ENCODE data around the gene CASQ2.
"Not testable (repeated sequence)": the region's sequence is repeated elsewhere in the genome, so short reads cannot be mapped to it uniquely, and the experiment has no call there.

The CASQ2 gene

DNA sequence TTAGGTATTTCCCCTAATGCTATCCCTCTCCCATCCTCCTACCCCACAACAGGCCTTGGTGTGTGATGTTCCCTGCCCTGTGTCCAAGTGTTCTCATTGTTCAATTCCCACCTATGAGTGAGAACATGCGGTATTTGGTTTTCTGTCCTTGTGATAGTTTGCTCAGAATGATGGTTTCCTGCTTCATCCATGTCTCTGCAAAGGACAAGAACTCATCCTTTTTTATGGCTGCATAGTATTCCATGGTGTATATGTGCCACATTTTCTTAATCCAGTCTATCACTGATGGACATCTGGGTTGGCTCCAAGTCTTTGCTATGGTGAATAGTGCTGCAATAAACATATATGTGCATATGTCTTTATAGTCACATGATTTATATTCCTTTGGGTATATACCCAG, 10.6 kb upstream of the CASQ2 start:
- not testable (repeated sequence) for DNase-seq

DNA sequence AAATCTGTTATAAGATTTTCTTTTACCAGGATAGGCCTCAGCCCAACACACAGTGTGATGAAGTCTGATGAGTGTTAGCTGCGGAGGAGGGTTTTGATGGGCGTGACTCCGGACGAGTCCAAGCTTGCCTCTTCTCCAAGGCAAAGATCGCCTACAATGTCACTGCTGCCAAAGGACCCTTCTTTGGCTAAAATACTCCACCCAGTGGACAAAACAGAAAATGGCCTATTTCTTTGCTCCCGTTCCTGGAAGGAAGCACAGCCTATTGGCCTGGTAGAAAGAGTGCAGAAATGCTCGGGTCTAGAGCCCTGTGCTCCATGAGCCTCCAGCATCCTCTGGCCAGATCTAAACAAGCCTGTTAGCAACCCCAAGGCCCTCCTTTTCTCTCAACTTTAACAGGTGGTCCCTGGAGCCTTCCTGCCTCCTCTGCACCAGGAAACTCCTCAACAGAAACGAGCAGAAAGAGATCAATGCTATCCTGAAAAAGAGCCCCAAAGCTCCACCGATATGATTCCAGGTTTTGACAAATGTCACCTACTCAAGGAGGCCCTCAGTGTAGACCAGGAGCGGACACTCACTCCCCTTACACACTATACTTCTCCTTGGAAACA, 3.4 kb upstream of the CASQ2 start:
- peak; percentile 70 for DNase-seq

DNA sequence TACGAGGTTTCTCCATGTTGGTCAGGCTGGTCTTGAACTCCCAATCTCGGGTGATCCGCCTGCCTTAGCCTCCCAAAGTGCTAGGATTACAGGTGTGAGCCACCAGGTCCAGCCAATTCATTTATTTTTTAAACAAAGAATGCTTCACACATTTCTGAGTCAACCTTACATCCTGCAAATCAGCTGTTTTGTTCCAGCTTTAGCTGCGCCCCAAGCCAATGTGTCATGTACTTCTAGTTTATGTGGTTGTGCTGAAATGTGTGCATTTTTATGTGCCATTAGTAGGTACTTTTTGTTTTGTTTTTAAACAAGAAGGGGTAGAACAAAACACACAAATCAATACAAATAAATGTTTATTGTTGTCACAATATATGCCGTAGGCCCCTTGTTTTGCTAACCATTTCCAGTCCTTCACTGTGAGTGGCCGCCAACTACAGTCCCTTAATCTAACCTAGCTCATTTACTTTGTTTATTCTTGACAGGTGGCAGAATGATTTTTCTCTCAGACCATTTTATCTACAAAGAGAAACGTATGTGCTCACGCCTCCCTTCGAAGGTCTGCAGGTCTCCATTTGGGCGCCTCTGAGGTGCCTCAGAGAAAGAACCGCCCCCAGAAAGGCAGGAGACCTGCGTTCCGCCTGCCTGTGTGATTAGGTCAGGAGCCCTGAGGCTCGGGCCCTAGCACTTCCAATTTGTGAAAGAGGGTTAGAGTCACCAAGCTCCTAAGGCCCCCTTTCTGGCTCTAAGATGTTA, 2.8 kb upstream of the CASQ2 start:
- no peak for DNase-seq

DNA sequence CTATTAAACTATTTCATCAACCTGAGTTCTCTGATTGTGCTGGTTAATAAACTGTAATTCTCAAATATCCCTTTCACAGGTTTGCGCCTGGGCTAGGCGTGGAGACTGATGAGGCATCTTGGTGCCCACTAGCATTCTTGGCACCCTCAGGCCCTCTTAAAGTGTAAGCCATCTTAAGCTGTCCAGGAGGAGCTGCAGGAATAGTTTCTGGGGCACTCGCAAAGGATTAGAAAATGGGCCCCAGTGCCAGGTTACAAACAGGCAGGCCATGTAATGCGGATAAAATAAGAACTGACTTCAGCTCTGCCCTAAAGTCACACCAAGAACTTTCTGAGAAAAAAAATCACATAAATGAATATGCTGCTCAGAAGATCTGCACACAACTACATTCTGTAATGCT, 1.1 kb downstream of the CASQ2 start:
- DNase-seq = no peak

DNA sequence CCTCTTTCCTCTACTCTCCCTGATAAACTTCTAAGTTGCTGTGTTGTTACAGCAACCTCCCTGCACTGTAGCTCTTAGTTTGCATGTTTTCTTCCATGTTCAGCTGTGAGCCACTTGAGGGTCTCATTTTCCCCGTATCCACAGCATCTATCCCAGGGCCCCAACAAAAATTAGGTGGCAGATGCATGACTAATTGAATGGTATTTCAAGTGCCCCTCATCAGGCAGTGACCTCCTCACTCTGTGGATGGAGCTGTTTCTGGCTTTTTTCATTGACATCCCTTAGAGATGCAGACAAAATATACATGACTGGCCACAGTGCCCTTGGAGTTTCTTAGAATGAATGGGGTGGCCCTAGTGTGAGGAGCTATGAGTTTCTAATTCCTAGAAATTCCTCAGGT, 3.4 kb downstream of the CASQ2 start:
- peak; percentile 78 for DNase-seq

DNA sequence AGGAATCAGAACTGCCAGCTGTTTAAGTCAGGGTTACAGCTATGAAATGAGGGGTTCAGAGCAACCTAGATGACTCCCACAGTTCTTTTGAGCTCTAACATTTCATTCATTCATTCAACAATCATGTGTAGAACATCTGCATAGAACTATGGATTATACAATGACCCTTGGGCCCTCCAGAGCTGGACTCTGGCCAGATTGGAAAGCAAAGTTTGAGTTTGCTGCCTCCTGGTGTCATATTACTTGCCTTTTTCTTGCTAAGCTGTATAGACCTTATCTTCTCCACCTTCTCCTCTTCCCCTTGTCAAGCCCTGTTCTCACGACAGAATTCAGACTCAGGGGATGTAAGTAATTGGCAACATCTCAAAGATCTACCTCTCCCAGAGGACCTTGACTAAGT, 4.0 kb downstream of the CASQ2 start:
- no peak for DNase-seq

DNA sequence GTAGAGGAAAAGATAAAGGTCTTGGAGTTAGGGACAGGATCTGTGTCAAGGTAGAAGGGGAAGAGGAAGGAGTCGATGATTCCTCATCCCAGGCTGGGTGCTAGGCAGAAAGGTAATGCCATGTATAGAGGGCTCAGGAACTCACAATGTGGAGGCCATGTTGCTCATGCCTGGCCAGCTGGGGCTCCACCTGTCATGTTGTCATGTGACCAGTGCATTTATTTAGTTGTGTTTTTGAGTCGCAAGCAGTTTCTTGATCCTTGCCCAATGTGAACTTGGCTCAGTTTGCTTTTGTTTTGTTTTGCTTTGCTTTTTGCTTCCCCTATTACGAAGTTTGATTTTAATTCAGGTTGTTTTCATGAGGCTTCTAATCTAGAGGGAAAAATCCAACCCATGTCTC, 5.7 kb downstream of the CASQ2 start:
- no peak for DNase-seq

DNA sequence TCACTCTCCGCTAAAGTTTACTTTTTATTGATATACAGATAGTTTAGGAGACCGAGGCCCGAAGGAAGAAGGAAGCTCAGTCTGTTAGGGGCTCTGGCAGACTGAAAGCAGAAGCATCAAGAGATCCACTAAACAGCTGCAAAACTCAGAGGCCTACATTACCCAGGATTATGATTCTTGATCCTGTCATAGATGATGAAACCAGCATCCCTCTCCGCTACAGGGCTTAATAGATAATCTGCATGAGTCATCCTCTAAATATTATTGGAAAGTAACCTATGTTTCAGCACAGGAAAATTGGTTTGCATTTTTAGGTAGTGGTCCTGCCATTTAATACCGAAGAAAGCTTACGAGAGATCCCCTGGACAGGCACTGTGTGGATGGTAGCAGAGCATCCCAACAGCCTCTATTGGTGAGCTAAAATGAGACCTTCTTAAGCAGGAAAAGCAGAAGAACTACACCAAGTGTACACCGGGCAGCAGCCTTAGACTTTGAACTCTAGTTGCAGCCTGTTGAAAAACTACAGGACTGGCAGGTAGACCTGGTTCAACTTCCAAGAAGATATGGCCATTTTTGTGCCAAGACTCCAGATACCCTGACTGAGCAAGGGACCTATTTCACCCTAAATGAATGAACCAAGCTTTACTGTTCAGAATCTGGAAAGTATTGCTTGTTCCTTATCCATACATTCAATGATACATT, 6.8 kb downstream of the CASQ2 start:
- DNase-seq = no peak

DNA sequence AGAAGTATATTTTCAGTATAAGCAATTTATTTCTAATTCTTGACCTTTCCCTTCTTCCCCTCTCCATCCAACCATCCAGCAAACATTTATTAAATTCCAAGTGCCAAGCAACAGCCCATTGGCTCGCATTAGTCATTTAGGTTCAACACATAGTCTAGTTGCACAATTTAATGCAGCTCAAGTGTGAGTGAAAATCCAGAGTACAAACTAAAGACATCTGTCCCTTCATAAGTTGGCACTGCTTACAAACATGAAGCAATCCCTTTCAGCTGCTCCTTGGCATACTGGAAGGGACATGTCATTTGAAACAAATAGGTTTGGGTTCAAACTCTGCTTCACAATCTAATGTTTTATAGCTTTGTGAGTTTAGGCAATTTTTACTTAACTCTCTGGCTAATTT, 10.7 kb downstream of the CASQ2 start:
- no peak for DNase-seq

DNA sequence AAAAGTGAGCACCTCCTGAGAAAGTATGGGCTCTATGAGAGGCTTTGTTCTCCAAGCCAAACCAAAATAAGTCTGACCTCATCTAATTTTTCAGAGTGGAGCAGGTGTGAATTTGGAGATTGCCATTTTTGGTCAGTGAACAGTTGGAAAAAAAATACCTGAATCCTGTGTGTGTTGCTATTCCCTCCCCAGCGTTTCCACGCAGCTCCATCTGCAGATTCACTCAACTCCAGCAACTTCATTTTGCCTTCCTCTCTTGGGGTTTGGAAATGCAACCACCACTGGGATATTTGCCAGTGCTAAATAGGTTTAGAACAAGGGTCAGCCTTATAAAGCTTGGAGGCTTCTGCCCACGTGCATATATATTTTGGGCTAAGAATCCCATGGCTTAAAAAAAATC, 11.2 kb downstream of the CASQ2 start:
- DNase-seq = no peak

DNA sequence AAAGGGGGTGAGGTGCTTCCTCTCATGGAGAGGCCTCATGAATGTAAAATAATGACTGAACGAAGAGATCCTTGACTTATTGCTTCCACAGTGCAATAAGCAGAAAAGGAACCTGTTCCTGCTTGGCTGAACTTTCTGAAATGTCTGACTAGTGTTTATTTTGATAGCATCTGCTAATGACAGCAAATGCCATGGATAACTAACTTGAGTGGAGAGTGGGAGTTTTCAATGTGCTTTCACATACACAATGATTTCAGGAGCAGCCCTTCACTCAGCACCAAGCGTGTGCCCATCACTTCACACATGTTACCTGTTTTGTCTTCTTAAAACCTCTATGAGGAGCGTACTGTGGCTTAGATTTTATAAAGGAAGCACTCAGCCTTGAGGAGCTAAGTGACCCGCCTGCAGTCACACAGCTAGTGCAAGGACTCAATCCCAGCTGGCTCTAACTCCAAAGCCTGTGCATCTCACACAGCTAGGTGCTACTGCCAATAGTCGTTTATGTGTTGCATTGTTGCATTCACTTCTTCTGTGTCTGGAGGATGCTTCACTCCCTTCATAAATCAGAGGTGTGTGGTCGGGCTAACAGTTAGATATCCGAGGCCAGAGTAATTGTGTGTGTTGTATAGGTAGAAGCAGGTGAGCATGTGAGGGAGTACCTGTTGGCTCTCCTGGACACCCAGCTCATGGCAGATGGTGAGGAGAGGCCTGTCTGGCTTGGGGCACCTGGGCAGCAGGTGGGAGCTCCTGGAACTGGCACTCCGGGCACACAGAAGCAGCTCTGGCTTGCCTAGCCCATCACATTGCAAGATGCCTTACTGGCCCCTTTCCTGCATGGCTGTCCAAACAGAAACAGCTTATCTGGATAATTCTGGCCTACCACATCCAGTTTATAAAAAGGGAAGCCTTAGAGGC, 12.8 kb downstream of the CASQ2 start:
- no peak for DNase-seq

DNA sequence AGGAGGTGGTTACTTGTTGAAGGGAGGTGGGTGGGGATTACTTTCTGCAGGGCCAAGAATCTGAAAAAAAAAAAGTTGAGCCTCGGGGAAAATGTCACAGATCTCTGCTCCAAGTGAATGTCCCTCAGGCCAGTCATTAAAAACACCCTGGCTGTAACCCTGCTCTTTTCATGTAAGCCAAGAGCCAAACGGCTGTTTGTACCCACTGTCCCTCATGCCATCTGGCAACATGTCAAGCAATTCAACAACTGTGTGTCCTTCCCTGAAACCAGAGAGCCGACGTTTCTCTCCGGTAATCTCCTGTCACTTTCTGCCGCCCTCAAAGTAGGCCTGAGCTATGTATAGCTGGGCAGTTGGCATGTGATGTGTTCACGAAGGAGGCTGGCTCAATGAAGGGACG, 14.7 kb downstream of the CASQ2 start:
- peak; percentile 18 for DNase-seq

DNA sequence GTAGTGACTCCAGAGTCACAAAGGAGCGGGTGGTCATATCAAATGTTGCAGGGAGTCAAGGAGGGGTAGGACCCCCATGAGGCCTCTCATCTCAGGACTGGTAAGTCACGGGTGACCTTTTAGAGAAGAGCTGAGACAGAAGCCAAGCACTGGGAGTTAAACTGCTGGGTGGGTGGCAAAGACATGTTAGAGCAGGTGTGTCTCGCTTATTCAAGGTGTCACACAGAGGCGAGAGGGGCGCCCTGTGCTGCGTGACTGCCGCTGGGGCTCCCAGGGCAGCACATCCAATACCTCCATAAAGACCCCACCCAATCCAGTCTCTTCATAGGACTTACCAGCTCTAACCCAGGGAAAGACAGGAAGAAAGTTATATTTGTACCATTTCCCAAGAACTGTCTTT, 15.2 kb downstream of the CASQ2 start:
- no peak for DNase-seq

DNA sequence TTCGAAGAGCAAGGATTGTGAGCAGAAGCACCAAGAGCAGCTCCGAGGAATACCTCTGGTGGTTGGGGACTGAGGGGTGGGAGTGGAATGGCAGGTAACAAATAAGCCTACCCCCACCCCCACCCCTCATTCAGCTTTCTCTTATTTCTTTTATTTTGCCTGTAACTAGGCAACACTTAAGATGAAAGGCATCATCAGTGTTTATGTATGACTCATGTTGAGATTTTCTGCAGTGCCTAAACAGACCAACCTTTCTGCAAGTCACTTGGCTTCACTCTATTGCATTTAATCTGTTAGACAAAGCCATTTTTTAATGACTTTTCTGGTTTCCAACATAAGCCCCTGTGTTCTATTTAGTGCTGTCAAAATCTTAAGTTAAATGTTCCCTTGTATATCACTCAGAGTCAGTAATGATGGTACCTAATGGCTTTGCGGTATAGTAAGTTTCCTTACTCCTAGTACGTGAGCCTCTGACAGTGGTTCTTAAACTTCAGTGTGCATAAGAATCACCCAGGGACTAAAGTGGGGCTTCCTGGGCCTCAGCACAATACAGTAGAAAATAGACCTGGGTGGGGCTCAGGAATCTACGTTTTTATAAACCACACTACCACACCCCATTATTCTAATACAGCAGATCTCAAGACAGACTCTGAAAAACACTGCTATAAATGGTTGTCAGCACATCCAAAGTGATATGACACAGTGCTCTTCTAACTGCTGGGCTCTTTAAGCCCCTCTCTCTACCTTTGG, 19.9 kb downstream of the CASQ2 start:
- DNase-seq = no peak

DNA sequence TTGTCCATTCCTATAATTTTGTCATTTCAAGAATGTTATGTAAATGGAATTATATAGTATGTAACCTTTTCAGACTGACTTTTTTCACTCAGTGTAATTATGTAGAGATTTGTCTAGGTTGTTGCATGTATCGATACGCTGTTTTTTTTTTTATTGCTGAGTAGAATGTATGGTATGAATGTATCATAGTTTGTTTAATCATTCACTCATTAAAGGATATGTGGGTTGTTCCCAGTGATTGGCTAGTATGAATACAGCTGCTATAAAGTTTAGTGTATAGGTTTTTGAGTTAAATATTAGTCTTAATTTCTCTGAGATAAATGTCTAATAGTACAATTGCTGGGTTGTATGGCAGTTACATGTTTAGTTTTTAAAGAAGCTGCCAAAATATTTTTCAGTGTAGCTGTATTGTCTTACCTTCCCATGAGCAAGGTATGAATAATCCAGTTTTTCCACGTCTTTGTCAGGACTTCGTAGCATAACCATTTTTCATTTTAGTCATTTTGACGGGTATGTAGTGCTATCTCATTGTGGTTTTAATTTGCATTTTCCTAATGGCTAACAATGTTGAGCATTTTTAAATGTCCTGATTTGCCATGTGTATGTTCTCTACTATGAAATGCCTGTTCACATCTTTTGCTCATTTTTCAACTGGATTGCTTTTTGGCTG, 22.4 kb downstream of the CASQ2 start:
- DNase-seq = no peak

DNA sequence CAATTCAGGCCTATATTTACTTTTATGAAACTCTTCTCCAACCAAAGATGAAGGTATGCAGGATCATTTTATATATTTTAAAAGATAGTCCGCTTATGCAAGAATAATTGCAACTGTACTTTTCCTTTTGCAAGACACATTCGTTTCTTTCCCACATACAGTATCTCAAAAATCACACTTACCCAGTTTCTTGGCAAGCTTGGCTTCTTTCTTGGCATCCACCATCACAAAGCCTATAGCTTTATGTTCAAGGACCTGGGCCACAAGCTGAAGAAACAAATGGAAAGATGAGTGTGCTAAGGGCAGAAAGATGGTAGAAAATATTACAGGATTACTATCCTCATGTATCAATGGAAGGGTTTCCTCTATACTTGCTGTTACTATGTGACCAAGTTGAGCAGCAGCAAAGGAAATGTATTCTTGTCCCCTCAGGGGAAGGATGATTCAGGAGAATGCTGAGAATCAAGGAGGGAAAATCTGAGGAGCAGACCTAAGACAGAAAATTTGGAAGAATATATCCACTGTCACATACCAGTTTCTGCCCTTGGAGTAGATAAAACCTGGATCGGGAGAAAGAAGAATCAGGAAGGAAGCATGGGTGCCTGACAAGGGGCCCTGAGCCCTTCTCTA, 23.8 kb downstream of the CASQ2 start:
- DNase-seq = no peak

DNA sequence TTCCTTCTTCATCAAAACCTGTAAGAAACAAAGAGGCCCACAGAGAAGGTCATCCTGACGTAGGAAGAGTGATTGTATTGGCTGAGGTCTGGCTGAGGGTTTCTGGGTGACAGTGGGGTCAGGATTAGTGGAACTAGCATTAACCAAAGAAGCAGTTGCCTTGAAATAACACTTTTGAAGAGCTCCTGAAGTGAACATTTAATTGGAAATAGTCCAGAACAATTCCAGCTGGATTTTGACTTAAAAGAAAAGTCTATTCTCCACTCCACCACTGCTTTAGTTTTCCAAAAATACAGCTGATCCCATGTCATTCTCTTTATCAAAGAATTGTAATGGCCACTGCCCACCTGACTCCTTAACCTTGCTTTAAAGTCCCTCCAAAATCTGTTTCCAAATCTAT, 27.7 kb downstream of the CASQ2 start:
- DNase-seq = no peak

DNA sequence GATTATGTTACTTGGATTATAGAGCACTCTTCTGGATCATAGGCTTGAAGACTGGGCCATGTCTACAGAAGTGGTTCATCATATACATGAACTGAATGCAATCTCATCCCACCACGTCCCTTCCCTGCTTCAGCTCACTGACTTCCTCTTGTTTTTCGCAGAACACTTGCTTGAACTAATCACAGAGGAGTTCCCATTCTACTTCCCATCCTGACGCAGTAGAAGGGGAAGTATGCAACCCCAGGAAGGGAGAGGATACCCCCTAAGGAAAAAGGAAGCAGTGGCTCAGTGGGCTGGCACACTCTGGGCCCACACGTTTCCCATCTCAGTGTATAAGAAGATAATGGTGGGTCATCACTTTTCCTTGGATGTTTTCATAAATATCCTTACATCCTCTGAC, 36.2 kb downstream of the CASQ2 start:
- no peak for DNase-seq

DNA sequence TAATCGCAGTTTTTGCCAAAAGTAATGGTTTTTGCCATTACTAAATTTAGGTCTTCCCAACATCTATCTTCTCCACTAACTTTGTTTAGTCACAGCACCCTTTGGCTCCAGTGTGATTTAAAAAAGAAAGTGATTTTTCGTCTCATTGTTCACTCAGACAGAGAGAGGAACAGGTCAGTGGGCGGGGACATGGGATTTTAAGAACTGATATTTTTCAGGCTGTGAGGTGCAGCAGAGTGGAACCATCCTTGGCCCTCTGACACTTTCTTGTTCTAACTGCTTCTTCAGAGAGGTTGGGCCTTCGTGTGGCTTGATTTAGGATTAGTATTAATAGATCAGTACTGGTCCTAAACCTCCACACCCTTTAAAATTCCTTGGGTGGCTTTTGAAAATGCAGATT, 38.8 kb downstream of the CASQ2 start:
- no peak for DNase-seq

DNA sequence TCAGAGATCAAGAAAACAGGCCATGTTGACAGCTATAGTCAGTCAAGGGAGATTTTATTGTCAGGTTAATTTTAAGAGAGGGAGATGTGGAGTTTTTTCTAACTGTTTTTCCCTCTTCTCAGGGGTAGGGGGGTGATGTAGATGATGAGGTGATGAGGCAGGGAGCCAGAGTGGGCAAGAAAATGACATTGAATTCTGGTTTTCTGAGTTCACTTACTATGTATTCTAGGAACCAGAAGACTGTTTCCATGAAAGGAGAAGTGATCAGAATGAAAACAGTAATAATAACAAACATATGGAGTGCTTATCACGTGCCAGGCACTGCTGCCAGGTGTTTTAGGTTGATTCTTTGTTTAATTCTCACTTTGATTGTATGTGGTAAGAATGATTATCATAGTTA, 40.2 kb downstream of the CASQ2 start:
- no peak for DNase-seq

DNA sequence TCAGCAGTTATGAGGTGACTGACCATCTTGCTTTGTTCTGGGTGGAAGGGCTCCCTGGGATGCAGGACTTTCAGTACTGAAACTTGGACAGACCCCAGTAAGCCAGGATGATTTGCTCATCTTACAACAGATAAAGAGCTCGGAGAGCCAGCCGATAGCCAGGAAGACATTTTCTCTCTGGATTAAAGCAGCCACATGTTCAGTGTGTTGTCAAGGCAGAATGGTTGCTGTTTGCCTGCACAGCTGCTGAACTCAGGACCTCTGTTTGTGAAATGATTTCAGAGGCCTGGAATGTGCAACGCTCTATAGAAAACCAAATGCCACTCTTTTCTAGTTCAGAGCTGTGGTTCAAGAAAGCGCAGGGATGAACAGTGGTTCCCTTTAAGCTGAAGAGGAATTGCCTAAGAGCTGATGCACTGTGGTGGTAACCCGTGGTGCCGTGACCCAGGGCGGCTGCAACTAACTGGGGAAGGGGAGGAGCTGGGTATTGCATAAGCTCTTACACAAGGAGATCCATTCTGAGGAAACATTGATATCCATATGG, 40.7 kb downstream of the CASQ2 start:
- DNase-seq = no peak
